SW480 (cell line): ENCODE data around the gene ADGRF1.
"Not testable (repeated sequence)": the region's sequence is repeated elsewhere in the genome, so short reads cannot be mapped to it uniquely, and the experiment has no call there.

Experiments
- DNase-seq: peaks from one replicate; pipeline ENCODE4 v3.0.0-alpha.2; 2016; ENCODE audit warnings: low spot score

The ADGRF1 gene

GRCh38 chr6:47022191-47022590 lies 19.9 kb downstream of the ADGRF1 start:
- no peak for DNase-seq

- no peak for DNase-seq
Measured at GRCh38 chr6:47019941-47020340, 22.2 kb downstream of the ADGRF1 start.

- no peak for DNase-seq
Measured at GRCh38 chr6:47016909-47017308, 25.2 kb downstream of the ADGRF1 start.

DNA sequence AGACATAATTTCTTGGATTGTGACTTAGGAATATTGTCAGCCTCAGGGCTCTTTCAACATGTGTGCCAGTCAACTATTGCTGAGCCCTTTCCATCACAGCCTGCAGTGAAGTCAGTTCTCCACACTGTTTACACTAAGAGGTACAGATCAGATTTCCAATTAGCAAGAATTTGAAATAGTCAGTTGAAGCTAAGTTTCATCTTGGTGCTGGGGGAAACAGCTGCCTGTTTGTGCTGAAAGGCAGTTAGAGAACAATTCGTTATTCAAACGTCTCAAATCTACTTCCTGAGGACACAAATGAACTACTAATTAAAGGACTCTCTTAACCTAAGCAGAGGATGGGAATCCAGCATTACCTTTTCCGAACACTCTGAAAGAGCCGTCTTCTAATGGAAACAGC lies 25.9 kb downstream of the ADGRF1 start:
- DNase-seq = no peak

DNA sequence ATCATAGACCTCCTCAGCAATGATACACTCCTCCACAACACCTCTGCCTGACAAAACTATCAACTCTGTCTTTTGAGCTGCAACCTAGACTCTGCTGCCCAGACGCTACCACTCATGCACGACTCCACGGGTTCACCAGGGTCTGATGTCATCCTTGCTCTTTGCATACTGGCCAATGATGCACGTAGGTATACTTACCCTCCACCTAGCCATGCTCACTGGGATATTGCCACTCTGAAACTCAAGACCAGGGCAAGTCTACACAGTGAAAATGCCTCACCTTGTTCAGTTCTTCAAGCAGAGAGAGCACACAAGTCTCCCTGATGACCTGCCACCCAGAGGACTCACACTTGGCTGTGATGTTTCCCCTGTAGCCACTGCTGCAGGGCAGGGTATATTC lies 27.7 kb downstream of the ADGRF1 start:
- DNase-seq = no peak

GRCh38 chr6:47009583-47009982 lies 32.5 kb downstream of the ADGRF1 start:
- no peak for DNase-seq

- no peak for DNase-seq
Measured at GRCh38 chr6:47008397-47008763, 33.8 kb downstream of the ADGRF1 start.

DNA sequence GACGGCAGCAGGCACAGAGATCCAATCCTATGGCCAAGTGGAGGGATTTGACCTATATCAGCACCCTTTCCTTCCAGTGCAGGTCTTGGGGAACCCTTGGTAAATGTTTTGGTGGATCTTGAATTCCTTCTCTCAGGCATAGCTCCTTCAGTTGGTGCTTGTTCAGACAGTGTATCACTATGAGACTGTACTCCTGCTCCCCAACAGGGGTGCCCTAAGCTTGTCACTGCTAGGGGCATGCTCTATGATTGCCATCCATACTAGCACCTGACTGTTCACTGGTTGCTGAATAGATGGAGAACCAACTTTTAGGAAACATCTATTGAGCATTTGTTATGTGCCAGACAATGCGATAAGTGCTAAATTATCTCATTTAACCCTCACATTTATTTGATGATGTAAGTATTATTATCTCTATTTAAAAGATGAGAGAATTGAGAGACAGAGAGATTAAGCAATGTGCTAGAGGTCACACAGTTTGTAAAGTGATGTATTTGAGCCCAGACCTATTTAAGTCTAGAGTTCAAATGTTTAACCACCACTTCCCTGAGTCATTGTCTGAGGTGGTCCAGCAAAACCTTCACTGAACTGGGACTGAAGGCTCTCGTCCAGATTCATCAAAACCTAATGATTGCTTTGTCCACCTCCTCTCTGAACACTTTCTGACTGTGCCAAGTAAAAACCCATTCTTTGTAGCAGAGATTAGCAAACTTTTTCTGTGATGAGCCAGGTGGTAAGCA lies 34.3 kb downstream of the ADGRF1 start:
- DNase-seq = no peak

GRCh38 chr6:47005486-47005885 lies 36.6 kb downstream of the ADGRF1 start:
- no peak for DNase-seq

GRCh38 chr6:47004463-47004862 lies 37.7 kb downstream of the ADGRF1 start:
- DNase-seq = no peak

DNA sequence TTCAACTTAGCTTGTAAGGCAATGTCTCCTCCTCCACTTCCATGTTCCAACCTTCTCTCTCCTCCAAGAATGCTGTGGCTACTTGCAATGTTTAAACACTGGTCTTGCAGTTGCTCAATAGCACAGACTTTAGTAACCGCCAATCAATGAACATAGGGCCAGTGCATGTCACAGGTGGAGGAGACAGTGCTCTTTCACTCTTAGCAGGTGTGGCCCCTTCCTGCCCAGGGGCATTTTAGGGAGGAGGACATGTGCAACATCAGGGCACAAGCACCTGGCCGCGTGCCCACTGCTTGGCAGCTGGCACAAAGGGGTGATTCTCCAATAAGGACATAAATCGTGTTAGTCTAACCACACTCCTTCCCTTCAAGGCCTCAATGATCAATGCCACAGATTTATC lies 41.3 kb downstream of the ADGRF1 start:
- DNase-seq = no peak

DNA sequence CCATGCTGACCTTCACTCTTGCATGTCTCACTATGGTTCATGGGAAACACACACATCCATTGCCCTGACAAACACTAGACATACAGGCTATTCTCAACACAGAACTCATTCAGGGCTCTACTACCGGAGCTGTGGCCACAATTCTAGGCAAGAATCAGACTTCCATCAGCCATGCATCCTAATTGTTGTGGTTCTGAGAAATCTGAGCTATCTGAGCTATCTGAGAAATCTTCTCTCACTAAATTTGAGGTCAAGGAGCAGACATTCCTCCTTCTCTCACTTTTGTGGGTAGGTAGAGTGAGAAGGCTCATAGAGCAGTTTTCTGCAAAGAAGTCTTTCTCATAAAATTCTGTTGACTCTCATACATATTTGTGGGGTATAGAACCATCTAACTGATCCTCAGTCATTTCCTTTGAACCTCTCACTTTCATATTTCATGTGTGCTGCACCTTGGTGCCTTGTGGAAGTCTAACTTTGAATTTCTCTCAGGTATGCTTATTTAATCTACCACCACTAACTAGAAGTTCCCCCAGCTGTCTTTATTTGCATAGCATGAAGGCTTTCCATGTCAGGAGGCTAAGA lies 43.6 kb downstream of the ADGRF1 start:
- peak; percentile 2 for DNase-seq

- no peak for DNase-seq
Measured at GRCh38 chr6:46997646-46998045, 44.5 kb downstream of the ADGRF1 start.

DNA sequence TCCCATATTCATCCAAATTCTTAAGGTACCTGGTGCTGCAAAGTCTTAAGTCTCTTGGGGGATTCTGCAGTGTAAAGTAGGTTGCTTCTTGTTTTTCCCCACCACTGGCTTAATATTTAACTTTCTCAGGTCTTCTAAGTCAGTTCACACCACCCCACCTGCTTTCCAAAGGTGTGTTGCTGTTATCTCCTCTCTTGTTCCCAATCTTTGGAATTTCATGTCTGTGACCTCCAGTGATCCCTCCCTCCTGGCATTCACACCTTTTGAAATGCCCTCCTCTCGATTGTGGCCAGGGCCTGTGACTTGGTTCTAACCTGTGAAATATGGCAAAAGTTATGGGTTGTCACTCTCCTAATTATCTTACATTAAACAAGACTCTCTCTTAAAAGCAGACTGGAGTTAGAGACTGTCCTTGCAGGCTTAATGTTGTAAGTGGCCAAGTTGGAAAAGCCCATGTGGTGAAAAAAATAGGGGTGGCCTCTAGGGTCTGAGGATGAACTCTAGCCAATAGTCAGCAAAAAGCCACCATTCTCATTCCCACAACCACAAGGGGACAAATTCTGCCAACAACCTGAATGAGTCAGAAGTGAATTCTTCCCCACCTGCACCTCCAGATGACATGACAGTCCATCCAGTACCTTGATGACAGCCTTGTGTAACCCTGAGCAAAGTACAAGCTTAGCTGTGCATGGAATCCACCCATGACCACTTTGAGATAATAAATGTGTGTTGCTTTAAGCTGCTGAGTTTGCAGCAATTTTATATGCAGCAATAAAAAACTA lies 45.1 kb downstream of the ADGRF1 start:
- peak; percentile 30 for DNase-seq

- DNase-seq = no peak
Measured at GRCh38 chr6:46994933-46995332, 47.2 kb downstream of the ADGRF1 start.

DNA sequence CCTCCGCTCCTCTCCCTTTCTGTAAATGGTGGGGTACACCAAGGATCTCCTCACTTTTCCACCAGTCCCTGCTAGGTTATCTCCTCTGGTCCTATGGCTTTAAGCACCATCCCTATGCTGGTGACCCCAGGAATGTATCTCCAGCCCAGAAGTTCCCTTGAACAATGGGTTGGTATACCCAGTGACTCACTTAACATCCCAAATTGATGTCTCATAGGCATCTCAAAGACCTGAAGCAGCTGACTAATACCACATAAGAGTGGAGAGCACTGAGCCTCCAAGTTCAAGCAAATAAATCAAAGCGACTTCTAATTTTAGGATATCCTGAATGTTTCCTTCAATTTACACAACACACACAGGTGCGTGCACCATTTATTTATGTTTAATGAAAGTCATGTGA lies 48.3 kb downstream of the ADGRF1 start:
- peak; percentile 65 for DNase-seq

DNA sequence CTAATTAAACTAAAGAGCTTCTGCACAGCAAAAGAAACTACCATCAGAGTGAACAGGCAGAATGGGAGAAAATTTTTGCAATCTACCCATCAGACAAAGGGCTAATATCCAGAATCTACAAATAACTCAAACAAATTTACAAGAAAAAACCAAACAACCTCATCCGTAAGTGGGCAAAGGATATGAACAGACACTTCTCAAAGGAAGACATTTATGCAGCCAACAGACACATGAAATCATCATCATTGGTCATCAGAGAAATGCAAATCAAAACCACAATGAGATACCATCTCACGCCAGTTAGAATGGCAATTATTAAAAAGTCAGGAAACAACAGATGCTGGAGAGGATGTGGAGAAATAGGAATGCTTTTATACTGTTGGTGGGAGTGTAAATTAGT lies 49.7 kb downstream of the ADGRF1 start:
- not testable (repeated sequence) for DNase-seq

GRCh38 chr6:46990818-46991510 lies 51.2 kb downstream of the ADGRF1 start:
- DNase-seq = peak; percentile 41

DNA sequence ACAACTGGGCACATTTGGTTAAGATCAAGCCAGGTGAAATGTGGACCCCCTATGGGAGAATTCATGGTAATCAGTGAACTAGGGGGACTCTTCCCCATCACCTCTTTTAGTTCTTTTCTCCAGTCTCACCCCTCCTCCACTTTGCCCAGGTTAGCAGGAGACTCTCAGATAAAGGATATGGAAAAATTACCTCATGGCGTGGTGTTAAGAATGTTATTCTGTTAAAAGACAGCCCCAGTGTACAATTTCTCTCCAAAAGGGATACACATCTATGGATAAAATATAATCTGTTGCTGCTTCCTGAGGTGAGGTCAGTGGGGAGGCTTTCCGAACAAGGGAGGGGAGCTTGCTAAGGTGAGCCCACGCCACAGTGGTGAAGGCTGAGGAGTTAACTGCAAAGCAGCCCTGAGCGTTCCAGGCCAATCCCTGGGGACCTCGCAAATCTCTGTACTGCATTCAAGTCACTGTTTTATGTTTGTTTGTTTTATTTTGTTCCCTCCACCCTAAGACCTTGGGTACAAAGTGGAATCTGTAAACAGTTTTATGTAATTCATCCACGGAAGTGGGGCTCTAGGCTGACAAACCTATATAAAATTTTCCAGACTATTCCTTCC lies 52.0 kb downstream of the ADGRF1 start:
- DNase-seq = no peak

DNA sequence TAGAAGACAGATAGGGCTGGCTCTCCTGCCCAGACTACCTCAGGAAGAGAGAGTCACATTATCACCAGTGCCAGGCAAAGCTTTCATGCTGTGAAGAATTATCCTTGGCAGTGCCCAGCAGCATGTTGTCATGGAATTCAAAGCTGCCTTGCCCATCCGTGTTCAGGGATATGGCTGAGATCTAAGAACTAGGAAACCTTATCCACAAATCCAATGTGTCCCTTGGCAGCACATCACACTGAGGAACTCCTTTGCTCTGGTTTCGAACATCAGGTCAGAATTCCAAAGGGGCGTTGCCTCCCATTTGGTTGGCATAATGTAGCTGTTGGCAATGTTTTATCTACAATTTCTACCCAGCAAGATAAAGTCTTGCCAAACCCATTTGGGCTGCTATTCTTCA lies 52.7 kb downstream of the ADGRF1 start:
- no peak for DNase-seq

- DNase-seq = no peak
Measured at GRCh38 chr6:46985943-46986342, 56.2 kb downstream of the ADGRF1 start.

- peak; percentile 2 for DNase-seq
Measured at GRCh38 chr6:46983007-46983411, 59.1 kb downstream of the ADGRF1 start.
